IPS-18c (cell line): ENCODE measurements around the gene GAMT.
A peak's percentile ranks its signal among the peaks of the same experiment; 100 is the strongest.
"Not testable (repeated sequence)": the region's sequence is repeated elsewhere in the genome, so short reads cannot be mapped to it uniquely, and the experiment has no call there.

Source experiments
- H3K4me3 ChIP-seq: 2 replicates; pipeline ENCODE4 v1.7.0; 2013; ENCODE audit warnings: low read depth, mild to moderate bottlenecking, low read length, moderate library complexity; ENCODE audit not compliant: insufficient read depth
- H3K9me3 ChIP-seq: one replicate; pipeline ENCODE4 v1.6.1; 2013; ENCODE audit warnings: mild to moderate bottlenecking, low read length, moderate library complexity; ENCODE audit not compliant: control insufficient read depth, insufficient read depth

Gene GAMT

DNA sequence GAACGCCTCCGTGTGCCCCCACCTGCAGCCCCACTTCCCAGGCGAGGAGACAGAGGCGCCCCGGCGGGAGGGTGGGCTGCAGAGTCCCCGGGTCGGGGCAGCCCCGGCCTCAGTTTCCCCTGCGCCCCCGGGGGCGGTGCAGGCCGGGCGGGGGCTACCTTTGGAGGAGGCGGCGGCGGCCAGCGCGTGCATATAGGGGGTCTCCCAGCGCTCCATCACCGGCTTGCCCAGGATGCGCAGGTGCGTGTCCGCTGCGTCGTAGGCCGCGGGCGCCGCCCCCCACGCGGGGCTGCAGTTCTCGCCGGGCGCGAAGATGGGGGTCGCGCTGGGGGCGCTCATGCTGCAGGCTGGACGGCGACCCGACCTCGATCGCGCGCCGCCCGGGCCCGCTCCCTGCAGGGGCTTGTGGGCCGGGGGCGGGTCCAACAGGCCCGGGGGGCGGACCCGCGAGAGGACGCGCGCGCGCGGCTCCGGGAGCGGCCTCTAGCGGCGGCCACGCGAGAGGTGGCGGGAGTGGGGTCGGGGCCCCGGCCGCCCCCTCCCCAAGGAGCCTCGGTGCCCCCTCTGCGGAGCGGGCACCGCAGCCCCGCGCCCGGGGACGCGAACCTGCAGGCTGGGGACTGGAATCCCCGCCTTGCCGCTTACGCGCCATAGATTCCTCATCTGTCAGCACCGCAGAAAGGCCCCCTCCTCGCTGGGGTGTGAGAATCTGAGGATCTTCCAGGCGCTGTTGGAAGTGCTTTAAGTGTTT lies at the start of gene GAMT:
Gene GAMT, minus strand, starts transcription at position 405 of the 751 bp plus-strand sequence. Its CDS starts 66 bp downstream, at position 339.
- no peaks in the 10 kb centered on the region for H3K9me3 ChIP-seq
- peak within 1 kb of the TSS; percentile 61 for H3K4me3 ChIP-seq

DNA sequence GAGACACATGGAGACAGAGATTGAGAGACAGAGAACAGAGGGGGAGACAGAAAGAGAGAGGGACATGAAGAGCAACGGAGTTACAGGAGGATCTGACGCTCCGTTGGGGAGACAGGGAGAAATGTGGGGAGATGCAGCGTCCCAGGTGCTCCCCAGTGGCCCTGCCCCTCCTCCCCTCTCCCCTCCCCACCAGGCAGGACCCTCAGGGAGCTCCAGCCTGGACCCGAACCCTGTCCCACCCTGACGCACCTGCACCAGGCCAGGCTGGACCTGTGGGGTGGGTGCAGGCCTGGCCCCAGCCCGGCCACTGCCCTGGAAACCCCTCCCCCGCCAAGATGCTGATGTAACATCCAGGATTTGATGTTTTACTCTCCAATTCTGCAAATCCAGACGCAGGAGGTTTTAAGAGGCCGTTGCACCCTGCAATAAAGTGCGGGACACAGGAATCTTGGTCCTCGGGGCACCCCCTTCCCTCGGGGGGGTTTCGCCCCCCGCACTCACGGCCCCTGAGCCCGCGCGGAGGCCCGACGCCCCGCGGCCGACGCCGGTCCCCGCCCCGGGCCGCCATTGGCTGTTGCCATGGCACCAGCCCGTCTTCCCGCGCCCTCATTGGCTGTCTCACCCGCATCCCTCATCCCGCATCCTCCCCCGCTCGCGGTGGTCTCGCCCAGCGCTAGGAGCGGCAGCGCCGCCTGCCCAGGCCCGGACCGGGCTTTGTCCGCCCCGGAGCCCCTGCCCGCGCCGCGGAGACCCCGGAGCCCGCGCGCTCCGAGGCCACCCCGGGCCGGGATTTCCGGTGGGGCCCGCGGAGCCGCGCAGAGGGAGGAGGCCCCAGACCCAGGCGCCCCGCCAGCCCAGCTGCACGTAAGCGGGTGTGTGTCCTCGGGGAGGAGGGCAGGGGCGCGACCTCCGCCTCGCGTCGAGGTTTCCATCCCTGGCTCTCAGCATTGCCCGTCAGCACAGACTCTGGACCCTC lies 48.4 kb upstream of the GAMT start, which contains the start of gene APC2:
Gene APC2, plus strand, starts transcription at position 655 of the 976 bp plus-strand sequence. CDS start 2,881 bp downstream, outside the sequence.
- H3K4me3 ChIP-seq: no peak within 1 kb of the TSS; the same call in 1 of the 2 replicates
- peaks cover 2% of the 10 kb centered on the region for H3K9me3 ChIP-seq

DNA sequence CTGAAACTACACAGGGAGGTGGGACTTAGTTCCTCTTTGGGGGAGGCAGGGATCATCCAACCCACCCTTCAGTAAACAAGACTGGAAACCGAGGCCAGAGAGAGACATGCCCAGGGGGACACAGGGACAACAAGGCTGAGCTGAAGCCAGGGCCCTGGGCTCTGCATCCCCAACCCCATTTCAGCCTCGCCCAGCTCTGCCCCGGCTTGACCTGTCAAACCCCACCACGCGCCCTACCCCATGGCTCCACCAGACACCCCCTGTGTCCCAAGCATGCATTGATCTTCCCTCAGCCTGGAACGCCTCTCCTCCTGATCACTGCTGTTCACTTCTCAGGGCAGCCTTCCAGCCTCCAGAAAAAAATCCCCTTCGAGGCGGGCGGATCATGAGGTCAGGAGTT lies 46.6 kb upstream of the GAMT start:
- H3K4me3 ChIP-seq: no peak overlapping the region
- H3K9me3 ChIP-seq: peaks cover 2% of the 10 kb centered on the region

DNA sequence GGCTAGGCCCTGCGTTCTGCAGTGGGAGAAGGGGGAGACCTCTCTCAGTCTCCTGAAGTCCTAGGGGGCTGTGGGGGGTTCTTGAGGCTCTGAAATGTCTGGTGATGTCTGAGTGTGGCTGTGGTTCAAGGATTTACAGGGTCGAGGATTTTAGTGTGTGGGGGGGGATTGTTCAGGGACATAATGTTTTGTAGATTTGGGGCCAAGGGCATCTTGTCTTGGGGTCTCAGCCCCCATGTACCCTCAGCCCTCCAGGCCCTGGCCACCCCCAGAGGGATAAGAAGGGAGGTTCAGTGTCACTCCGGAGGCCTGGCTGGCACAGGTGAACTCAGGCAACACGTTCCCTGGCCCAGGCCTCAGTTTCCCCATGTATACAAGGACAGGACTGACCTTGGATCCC lies 46.2 kb upstream of the GAMT start:
- no peak overlapping the region for H3K4me3 ChIP-seq
- peaks cover 2% of the 10 kb centered on the region for H3K9me3 ChIP-seq

DNA sequence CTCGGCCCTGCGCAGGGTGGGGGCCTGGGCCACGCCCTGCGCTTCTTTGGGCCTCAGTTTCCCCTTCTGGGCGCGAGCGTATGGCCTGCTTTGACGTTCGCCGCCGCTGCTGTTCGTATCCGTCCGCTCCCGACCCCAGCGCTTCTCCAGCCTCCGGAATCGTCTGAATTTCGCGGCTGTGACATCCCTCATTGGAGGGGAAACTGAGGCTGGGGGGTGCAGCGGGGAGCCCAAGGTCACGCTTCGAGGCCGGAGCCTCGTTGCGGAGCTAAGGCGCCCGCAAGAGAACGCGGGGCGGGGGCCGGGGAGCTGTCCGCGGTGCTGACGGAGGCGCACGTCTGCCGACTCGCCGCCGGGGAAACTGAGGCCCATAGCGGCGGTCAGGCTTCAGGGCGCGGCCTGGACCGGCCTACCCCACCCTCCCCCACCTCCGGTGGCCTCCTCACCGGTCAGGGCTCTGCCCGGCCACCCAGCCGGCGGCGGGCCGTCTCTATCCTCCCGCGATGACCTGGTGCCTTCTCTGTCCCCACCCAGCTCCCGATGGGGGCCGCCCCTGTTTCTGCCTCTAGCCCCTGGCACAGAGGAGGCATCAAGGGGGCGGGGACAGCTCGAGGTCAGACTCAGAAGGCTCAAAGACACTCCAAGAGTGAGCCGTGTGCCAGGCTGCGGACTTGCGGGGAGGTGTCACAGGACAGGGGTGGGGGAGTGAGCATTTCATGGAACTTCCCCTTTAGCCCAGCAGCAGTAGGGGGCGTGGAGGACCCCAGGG lies 45.6 kb upstream of the GAMT start:
- Histone ChIP-seq H3K4me3 (peak overlapping the region; percentile 52; the same call in 1 of the 2 replicates), H3K9me3 (peaks cover 2% of the 10 kb centered on the region)

DNA sequence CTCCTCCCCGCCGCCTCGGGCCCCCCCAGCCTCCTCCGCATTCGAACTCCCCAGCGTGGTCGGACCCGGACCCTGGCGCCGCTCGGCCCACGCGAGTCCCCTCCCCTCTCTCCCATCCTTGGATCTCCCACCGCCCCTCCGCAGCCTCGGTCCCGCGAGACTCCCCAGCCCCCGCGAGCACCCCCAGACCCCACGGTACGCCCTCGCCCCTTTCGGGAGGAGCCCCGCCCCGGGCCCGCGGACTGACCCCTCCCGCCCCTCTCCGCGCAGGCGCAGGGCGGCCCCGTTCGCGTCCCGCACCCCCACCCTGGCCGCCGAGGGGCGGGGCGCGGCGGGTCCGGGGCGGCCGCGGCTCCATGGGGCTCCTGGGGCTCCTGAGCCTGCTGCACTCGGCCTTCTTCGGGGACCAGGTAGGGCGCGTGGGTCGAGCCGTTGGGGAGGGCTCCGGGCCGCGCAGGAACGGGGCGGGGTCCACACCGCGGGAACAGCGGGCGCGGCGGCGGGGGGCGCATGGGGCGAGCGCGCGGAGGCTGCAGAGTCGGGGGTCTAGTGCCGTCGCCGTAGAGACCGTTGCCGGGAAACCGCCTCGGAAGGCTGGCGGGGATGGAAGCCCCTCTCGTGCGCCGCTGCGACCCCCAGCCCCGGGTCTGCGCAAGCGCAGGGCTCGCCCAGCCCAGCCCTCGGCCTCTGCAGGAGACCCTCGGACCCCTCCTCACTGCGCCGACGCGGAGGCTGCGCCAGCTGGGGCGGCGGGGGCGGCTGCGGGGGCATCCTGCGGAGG lies 44.8 kb upstream of the GAMT start:
- peaks cover 2% of the 10 kb centered on the region for H3K9me3 ChIP-seq
- H3K4me3 ChIP-seq: peak overlapping the region; percentile 52

DNA sequence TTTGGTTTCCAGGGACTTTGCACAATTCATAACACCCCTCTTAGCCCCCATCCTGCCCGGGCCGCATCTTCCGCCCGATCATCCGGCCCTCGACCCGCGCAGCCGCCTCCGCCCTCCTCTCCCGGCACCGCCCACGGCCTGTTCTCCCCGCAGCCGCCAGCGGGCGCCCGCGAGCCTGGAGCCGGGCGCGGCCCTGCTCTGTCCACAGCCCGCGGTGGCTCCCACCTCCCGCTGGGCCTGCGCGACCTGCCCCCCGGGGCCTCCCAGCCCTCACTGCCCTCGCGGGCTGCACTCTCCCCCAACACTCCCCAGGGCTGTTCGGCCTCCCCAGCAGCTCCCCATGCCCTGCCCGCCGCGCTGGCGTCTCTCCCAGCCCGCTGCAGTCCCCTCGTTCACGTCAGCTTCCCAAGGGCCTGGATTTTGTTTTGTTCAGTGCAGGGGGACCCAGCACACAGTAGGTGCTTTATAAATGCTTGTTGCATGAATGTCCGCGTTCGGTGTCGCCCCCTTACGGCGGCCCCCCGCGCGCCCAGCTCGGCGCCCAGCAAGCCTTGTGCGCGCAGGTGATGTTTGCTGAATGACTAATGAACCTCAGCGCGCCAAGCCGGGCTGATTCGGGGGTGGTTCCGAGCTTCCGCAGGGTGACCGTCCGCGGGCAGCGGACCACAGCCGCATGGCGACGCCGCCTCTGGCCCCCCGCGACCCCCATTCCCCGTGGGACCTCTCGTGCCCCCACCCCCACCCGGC lies 44.0 kb upstream of the GAMT start:
- Histone ChIP-seq H3K4me3 (peak overlapping the region; percentile 53), H3K9me3 (peaks cover 2% of the 10 kb centered on the region)

DNA sequence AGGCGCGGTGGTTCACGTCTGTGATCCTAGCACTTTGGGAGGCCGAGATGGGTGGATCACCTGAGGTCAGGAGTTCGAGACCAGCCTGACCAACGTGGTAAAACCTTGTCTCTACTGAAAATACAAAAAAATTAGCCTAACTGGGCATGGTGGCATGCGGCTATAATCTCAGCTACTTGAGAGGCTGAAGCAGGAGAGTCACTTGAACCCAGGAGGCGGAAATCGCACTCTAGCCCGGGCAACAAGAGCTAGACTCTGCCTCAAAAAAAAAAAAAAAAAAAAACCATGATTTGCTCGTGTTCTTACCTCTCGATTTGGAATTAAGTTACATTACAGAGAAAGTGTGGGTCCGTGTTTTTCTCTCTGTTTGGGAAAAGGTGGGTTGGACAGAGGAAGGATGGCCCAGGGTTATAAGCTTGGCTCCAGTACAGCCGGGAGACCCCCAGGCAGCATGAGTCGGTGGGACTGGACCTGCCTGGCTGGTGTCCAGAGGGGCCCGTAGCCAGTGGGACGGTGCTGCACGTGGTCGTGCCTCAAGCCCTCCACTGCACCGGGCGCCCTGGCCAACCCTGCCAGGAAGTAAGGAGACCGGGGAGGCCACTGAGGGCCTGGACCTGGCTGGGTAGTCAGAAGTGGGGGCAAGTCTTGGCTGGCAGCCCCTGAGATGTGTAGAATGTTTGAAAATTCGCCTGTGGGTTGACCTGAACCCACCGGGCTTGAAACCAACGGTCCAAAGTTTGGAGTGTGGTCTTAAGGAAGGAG lies 40.5 kb upstream of the GAMT start:
- H3K9me3 ChIP-seq: peaks cover 2% of the 10 kb centered on the region
- no peak overlapping the region for H3K4me3 ChIP-seq

DNA sequence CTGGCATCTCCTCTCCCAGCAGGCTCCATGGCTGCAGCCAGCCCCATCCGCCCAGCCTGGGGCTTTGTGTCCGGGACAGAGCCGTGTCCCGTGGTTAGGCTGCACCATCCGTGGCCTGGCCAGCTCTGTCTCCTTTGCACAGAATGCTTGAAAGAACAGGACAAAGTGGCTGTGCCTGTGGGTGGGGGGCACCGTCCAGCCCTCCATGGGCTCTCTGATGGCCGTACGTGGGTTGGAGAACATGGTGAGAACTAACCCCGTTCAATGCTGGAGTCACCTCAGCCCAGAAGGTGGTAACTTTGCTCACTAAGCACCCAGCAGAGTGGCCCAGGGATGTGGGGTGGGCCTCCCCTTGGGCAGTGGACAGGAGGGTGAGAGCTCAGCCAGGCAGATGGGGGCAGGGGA lies 39.7 kb upstream of the GAMT start:
- Histone ChIP-seq H3K9me3 (peaks cover 2% of the 10 kb centered on the region), H3K4me3 (no peak overlapping the region)

DNA sequence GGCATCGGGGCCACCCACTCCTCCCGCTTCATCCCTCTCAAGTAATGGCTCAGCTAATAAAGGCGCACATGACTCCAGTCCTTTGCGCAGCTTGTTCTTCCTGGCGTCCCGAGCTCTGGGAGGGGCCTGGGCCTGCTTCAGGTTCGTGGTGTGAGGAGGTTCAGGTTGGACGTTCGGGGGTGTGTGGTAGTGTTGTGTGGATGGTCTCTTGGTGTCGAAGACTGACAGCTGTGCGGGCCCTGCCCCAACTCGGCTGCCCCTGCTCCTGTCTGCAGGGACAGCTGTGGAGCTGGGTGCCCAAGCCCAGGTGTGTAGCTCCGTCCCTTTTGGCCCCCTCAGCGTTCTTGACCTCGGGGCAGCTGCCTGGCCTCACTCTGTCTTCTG lies 39.1 kb upstream of the GAMT start:
- Histone ChIP-seq H3K4me3 (no peak overlapping the region), H3K9me3 (no peaks in the 10 kb centered on the region)

DNA sequence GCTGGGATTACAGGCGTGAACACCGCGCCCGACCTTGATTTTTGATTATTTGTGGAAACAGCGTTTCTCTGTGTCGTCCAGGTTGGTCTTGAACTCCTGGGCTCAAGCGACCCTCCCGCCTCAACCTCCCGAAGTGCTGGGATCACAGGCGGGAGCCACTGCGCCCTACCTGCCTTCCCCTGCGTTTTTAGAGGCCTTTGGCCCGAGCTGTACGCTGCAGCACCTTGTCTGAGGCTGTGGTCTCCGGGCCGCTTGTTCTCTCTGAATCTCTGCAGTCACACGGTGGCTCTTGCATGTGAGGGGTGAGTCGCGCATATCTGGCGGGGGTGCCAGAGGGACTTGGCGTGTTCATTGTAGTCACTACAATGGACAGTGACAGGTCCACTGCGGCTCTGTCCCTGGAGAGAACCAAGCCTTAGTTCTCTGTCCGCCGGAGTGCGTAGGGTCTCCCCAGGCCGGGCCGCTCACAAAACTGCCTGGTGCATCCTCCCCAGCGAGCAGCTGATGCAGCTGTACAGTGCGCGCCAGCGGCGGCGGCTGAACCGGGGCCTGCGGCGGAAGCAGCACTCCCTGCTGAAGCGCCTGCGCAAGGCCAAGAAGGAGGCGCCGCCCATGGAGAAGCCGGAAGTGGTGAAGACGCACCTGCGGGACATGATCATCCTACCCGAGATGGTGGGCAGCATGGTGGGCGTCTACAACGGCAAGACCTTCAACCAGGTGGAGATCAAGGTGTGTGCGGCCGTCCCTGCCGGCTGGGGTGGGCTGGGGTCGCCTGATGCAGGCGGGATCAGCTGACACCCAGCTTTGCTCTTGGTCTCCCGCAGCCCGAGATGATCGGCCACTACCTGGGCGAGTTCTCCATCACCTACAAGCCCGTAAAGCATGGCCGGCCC lies 38.4 kb upstream of the GAMT start:
- H3K9me3 ChIP-seq: not testable (repeated sequence)
- H3K4me3 ChIP-seq: peak overlapping the region; percentile 91

DNA sequence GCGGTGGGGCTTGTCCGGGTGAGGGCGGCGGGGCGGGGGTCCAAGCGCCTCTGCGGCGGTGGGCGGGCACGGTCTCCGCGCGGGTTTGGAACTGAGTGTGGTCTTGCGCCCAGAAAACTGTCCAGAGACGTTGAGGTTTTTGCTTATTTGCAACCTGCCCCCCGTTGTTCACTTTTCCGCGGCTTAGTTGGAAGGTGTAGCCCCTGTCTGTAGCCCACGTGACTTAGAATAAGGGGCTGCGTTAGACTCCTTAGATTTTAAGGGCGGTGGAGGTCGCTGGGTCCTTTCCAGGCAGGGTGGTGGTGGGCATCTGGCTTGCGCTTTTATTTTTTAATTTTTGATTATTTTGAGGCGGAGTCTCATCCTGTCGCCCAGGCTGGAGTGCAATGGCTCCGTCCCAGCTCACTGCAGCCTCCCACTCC lies 37.6 kb upstream of the GAMT start:
- Histone ChIP-seq H3K9me3 (no peaks in the 10 kb centered on the region), H3K4me3 (peak overlapping the region; percentile 91)

DNA sequence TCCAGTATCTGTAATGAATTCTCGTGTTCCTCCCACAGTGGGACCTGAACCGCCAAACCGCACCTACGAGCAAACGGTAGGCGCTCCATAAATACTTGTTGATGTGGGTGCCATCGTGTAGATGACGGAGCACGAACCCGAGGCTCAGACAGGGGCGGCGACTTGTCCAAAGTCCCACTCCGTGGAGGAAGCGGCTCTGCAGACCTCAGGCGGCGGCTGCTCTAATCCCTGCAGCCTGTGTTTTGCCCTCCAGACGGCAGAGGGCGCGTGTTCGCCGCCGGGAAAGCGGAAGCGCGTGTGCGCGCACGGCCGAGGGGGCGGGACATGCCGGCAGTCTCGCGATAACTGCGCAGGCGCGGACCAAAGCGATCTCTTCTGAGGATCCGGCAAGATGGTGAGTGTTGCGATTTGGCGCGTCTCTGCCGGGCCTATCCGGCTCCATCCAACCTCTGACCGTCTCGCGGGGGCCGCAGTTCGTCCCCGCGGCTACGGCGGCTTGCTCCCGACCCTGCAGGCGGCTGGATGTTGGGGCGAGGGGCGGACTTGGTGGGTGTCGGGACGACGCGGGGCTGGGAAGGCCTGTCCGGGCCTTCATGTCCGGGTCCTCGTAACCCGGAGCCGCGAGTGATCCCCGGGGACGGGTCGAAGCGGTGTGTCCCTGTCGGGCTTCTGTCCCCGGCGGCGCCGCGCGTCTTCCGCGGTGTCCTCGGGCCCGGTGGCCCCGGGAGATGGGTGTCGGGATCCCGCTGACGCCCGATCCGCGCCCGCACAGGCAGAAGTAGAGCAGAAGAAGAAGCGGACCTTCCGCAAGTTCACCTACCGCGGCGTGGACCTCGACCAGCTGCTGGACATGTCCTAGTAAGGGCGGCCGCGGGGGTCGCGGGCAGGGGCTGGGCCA lies 36.9 kb upstream of the GAMT start, which contains the start of gene RPS15:
Gene RPS15, plus strand, starts transcription at position 362 of the 898 bp plus-strand sequence. Its CDS starts 30 bp downstream, at position 392.
- no peaks in the 10 kb centered on the region for H3K9me3 ChIP-seq

More for the DNA sequence above, 36.9 kb upstream of the GAMT start, which contains the start of gene RPS15:
- H3K4me3 ChIP-seq: peak within 1 kb of the TSS; percentile 91
